ENCODE results near the gene PKNOX2. TPM values are rescaled to one million over a fixed set of nuclear protein-coding genes. Genes with fewer than 3 reads are reported as not detected.

The PKNOX2 gene
- total and polyA plus RNA-seq, 10 donors, result 0.80 to 8.9 (median 3.5) TPM

GRCh38 chr11:125379565-125379964 lies 215.0 kb downstream of the PKNOX2 start:
- peak; percentile 27 for DNase-seq
- H3K4me3 ChIP-seq, result no peak overlapping the region
- H3K9me3 ChIP-seq, result no peaks in the 10 kb centered on the region
- H3K27ac ChIP-seq, result no peak overlapping the region
- H3K4me1 ChIP-seq, result no peaks in the 10 kb centered on the region
- 63 to 79% (median 78%) methylated on average over 5 of the region's 5 CpGs for WGBS, 5 donors
- TF ChIP-seq POLR2AphosphoS5 (IDR thresholded peaks at IDR 0.05) (no peak), POLR2A (IDR thresholded peaks at IDR 0.05) (no peak)
- peaks cover 0 to 64% (median 0%) of the 10 kb centered on the region in 7 donors for H3K27me3 ChIP-seq (replicated peaks in 1 of 7)
- intact Hi-C loops (cut with DNase I; ENCODE audit: low total_unique reads), result no loop called here
- no peaks in the 10 kb centered on the region for H3K36me3 ChIP-seq

GRCh38 chr11:125379981-125380380 lies 215.4 kb downstream of the PKNOX2 start:
- WGBS, 5 donors, result 68 to 79% (median 76%) methylated on average over 14 of the region's 14 CpGs
- DNase-seq, result peak; percentile 27
- TF ChIP-seq POLR2A (IDR thresholded peaks at IDR 0.05), result no peak
- TF ChIP-seq POLR2AphosphoS5 (IDR thresholded peaks at IDR 0.05), result no peak
- no peak for TF ChIP-seq CTCF (IDR thresholded peaks at IDR 0.05 in 8 of 11, conservative IDR thresholded peaks at IDR 0.05 in 3 of 11)

GRCh38 chr11:125380756-125381445 lies 216.3 kb downstream of the PKNOX2 start:
- Histone ChIP-seq H3K4me3 (no peak overlapping the region), H3K9me3 (no peaks in the 10 kb centered on the region), H3K27ac (no peak overlapping the region), H3K36me3 (no peaks in the 10 kb centered on the region), H3K4me1 (no peaks in the 10 kb centered on the region), H3K27me3 (replicated peaks in 1 of 7) (peaks cover 0 to 62% (median 0%) of the 10 kb centered on the region in 7 donors)
- TF ChIP-seq CTCF (IDR thresholded peaks at IDR 0.05 in 8 of 11, conservative IDR thresholded peaks at IDR 0.05 in 3 of 11) (no peak), POLR2A (IDR thresholded peaks at IDR 0.05) (no peak), POLR2AphosphoS5 (IDR thresholded peaks at IDR 0.05) (no peak)
- intact Hi-C loops (cut with DNase I; ENCODE audit: low total_unique reads), result no loop called here
- peak; percentile 54 for DNase-seq
- WGBS, 5 donors, result 82 to 87% (median 83%) methylated on average over 9 of the region's 9 CpGs

More at GRCh38 chr11:125379981-125380380, 215.4 kb downstream of the PKNOX2 start:
- no peak overlapping the region for H3K27ac ChIP-seq
- peaks cover 0 to 64% (median 0%) of the 10 kb centered on the region in 7 donors for H3K27me3 ChIP-seq (replicated peaks in 1 of 7)
- no peaks in the 10 kb centered on the region for H3K36me3 ChIP-seq
- H3K4me1 ChIP-seq, result no peaks in the 10 kb centered on the region
- H3K4me3 ChIP-seq, result no peak overlapping the region
- intact Hi-C loops (cut with DNase I; ENCODE audit: low total_unique reads), result no loop called here
- no peaks in the 10 kb centered on the region for H3K9me3 ChIP-seq

- intact Hi-C loops (cut with DNase I; ENCODE audit: low total_unique reads), result no loop called here
- H3K36me3 ChIP-seq, result no peaks in the 10 kb centered on the region
- H3K27me3 ChIP-seq (replicated peaks in 1 of 7), result peaks cover 0 to 55% (median 0%) of the 10 kb centered on the region in 7 donors
- no peak for TF ChIP-seq POLR2AphosphoS5 (IDR thresholded peaks at IDR 0.05)
- no peak for TF ChIP-seq POLR2A (IDR thresholded peaks at IDR 0.05)
- TF ChIP-seq CTCF (IDR thresholded peaks at IDR 0.05 in 8 of 11, conservative IDR thresholded peaks at IDR 0.05 in 3 of 11), result no peak
- no peaks in the 10 kb centered on the region for H3K4me1 ChIP-seq
- 82 to 90% (median 85%) methylated on average over 7 of the region's 7 CpGs for WGBS, 5 donors
- H3K4me3 ChIP-seq, result no peak overlapping the region
- peak; percentile 58 for DNase-seq
- no peak overlapping the region for H3K27ac ChIP-seq
- no peaks in the 10 kb centered on the region for H3K9me3 ChIP-seq
These were observed 217.0 kb downstream of the PKNOX2 start for GRCh38 chr11:125381499-125382044.
